Left ventricle myocardium superior (tissue), 1 donor: Measurements from ENCODE around the gene CH25H. TPM values are rescaled to one million over a fixed set of nuclear protein-coding genes. Genes with fewer than 3 reads are reported as not detected.
"Not testable (repeated sequence)": the region's sequence is repeated elsewhere in the genome, so short reads cannot be mapped to it uniquely, and the experiment has no call there.

ENCODE experiments used
- ATAC-seq: fragments of 200-7000 bp; cut with Tn5 transposase; one replicate; pipeline ENCODE4 v1.9.1; 2020; ENCODE audit warnings: mild to moderate bottlenecking, moderate library complexity
- DNase-seq: peaks from one replicate; pipeline ENCODE4 v3.0.0-alpha.2; 2020
- intact Hi-C: fragments of 100-400 bp; cut with micrococcal nuclease; formaldehyde crosslinking; loops from one replicate; pipeline ENCODE4 v1.11.0; 2022
- long read RNA-seq: library from polyadenylated mRNA; unstranded; transcript quantifications from one replicate; pipeline ENCODE4 v2.0.0, GENCODE V29; 2021
- total RNA-seq: library from RNA; stranded (reverse); fragmentation: NEBNext Ultra II Directional; extraction: Animal tissue kit (Norgen Biotek cat#: 25700); gene quantifications from one replicate; pipeline ENCODE4 v1.2.1, GENCODE V29; 2021
- donor health status: DM: no; HTN: yes; CAD: no; lungs with severe emphysema.

CH25H gene
- 0.25 TPM for total RNA-seq
- long read RNA-seq, partial matches to known transcripts: 0 of 2 reads
- long read RNA-seq, other reads (novel, unspliced or antisense): 0 of 2 reads

GRCh38 chr10:89207181-89207800 is at the start of gene CH25H:
TSS of gene CH25H (minus strand) at chr10:89207317. CDS start at chr10:89207292, 25 bp downstream.
- peak; percentile 80 for DNase-seq
- intact Hi-C loops: no loop called here
- ATAC-seq: peak; percentile 93

GRCh38 chr10:89256340-89256739 is 49.2 kb upstream of the CH25H start:
- intact Hi-C loops: no loop called here
- no peak for DNase-seq
- ATAC-seq: no peak

- intact Hi-C loops: no loop called here
- ATAC-seq: no peak
- DNase-seq: no peak
These were observed 48.7 kb upstream of the CH25H start for GRCh38 chr10:89255793-89256192.

- DNase-seq, intact Hi-C loops, ATAC-seq: not testable (repeated sequence)
These were observed 48.0 kb upstream of the CH25H start for GRCh38 chr10:89255091-89255579.

- intact Hi-C loops: no loop called here
- no peak for ATAC-seq
- DNase-seq: no peak
These were observed 45.1 kb upstream of the CH25H start for GRCh38 chr10:89252225-89252585.

- peak; percentile 99 for ATAC-seq
- intact Hi-C loops: no loop called here
- DNase-seq: peak; percentile 96
These were observed 44.5 kb upstream of the CH25H start, which contains the start of gene LIPA for GRCh38 chr10:89251409-89252224. TSS of gene LIPA (minus strand) at chr10:89251775. CDS start at chr10:89247648, 4,127 bp downstream.

GRCh38 chr10:89250865-89251408 is 43.8 kb upstream of the CH25H start:
- intact Hi-C loops: no loop called here
- no peak for DNase-seq
- no peak for ATAC-seq

- intact Hi-C loops: no loop called here
- ATAC-seq: no peak
- no peak for DNase-seq
These were observed 41.9 kb upstream of the CH25H start for GRCh38 chr10:89248990-89249389.

GRCh38 chr10:89247623-89248022 is 40.5 kb upstream of the CH25H start:
- intact Hi-C loops, ATAC-seq, DNase-seq: not testable (repeated sequence)

GRCh38 chr10:89245802-89246201 is 38.7 kb upstream of the CH25H start:
- ATAC-seq (no peak), DNase-seq (no peak)
- intact Hi-C loops: no loop called here

- DNase-seq: no peak
- intact Hi-C loops: no loop called here
- ATAC-seq: peak; percentile 12
These were observed 35.9 kb upstream of the CH25H start for GRCh38 chr10:89242840-89243568.

- DNase-seq (no peak), ATAC-seq (no peak)
- intact Hi-C loops: no loop called here
These were observed 35.2 kb upstream of the CH25H start for GRCh38 chr10:89242345-89242684.

GRCh38 chr10:89241486-89242344 is 34.6 kb upstream of the CH25H start:
- DNase-seq (no peak), ATAC-seq (peak; percentile 65)
- intact Hi-C loops: no loop called here

- DNase-seq (no peak), ATAC-seq (no peak)
- intact Hi-C loops: no loop called here
These were observed 33.9 kb upstream of the CH25H start for GRCh38 chr10:89241026-89241425.

- intact Hi-C loops: no loop called here
- no peak for DNase-seq
- no peak for ATAC-seq
These were observed 33.4 kb upstream of the CH25H start for GRCh38 chr10:89240519-89240918.

GRCh38 chr10:89238956-89239644 is 32.0 kb upstream of the CH25H start:
- intact Hi-C loops: no loop called here
- ATAC-seq (peak; percentile 86), DNase-seq (no peak)

- intact Hi-C loops: no loop called here
- DNase-seq (no peak), ATAC-seq (no peak)
These were observed 30.7 kb upstream of the CH25H start for GRCh38 chr10:89237849-89238248.

- no peak for ATAC-seq
These were observed 29.2 kb upstream of the CH25H start for GRCh38 chr10:89236226-89236797.

More at GRCh38 chr10:89236226-89236797, 29.2 kb upstream of the CH25H start:
- intact Hi-C loops: no loop called here
- DNase-seq: no peak
